Omental fat pad (tissue), 4 donors: ENCODE data around the gene PLA2G6. TPM values are rescaled to one million over a fixed set of nuclear protein-coding genes. Genes with fewer than 3 reads are reported as not detected.
"Not testable (repeated sequence)": the region's sequence is repeated elsewhere in the genome, so short reads cannot be mapped to it uniquely, and the experiment has no call there.

Source experiments
- ATAC-seq: fragments of 150-250 bp; one replicate; pipeline ENCODE4 v1.9.1; 2016; ENCODE audit warnings: mild to moderate bottlenecking, moderate library complexity; ENCODE audit not compliant: low FRiP score
- DNase-seq: peaks from one replicate; pipeline ENCODE4 v3.0.0-alpha.2; 2019; ENCODE audit warnings: low spot score
- total RNA-seq, 4 donors: library from RNA; depleted of rRNA; stranded (reverse); fragments of >200 nt; gene quantifications; one replicate each; pipeline ENCODE4 v1.1.0, GENCODE V29; 2016
- TF ChIP-seq, protein P1 (sequence below), 3 donors: fragments of 450-650 bp; IDR thresholded peaks; one replicate each; pipeline ENCODE4 v1.5.1; 2016 to 2017; ENCODE audit warnings: antibody characterized with exemption in 3 of 3, mild to moderate bottlenecking in 3 of 3, moderate library complexity in 2 of 3

Gene PLA2G6
- total RNA-seq, 4 donors from 2014 or later = 30.8 to 58.5 (median 45.1) TPM

DNA sequence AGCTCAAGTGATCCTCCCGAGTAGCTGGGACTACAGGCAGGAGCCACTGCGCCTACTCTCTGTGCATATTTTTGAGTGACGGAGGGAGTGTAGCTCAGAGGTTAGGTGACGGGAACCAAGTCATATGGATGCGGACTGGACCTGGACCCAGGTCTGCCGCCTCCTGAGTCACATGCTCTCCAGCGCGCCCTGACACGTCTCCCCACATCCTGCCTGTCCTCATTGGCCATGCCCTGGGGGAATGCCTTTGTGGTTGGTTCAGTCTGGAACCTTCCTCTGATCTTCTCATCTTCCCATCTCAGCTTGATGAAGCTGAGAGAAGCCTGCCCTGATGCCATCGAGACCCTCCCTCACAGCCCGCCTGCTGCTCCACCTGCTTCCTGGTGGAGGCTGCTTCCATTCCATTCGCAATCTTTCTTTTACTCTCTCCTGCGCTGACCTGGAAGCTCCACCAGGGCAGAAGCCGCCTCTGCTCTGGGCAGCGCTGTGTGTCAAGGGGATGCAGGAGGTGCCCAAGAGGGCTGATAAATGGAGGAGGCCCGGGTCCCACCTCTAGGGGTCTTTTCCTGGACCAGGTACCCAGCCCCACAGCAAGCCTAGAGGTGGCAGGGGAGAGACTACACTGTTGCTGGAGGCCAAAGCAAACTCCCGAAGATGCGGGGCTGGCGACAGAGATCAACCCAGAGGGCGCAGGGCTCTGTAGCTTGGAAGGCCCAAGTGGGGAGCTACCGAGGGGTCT lies 57.2 kb downstream of the PLA2G6 start:
- ATAC-seq = no peak
- TF ChIP-seq, protein P1, sequence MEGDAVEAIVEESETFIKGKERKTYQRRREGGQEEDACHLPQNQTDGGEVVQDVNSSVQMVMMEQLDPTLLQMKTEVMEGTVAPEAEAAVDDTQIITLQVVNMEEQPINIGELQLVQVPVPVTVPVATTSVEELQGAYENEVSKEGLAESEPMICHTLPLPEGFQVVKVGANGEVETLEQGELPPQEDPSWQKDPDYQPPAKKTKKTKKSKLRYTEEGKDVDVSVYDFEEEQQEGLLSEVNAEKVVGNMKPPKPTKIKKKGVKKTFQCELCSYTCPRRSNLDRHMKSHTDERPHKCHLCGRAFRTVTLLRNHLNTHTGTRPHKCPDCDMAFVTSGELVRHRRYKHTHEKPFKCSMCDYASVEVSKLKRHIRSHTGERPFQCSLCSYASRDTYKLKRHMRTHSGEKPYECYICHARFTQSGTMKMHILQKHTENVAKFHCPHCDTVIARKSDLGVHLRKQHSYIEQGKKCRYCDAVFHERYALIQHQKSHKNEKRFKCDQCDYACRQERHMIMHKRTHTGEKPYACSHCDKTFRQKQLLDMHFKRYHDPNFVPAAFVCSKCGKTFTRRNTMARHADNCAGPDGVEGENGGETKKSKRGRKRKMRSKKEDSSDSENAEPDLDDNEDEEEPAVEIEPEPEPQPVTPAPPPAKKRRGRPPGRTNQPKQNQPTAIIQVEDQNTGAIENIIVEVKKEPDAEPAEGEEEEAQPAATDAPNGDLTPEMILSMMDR (IDR thresholded peaks at IDR 0.05) = no peak
- DNase-seq = no peak

GRCh38 chr22:38122616-38123015 lies 59.0 kb downstream of the PLA2G6 start:
- DNase-seq (no peak), ATAC-seq (no peak)
- TF ChIP-seq, protein P1 (IDR thresholded peaks at IDR 0.05) = no peak

DNA sequence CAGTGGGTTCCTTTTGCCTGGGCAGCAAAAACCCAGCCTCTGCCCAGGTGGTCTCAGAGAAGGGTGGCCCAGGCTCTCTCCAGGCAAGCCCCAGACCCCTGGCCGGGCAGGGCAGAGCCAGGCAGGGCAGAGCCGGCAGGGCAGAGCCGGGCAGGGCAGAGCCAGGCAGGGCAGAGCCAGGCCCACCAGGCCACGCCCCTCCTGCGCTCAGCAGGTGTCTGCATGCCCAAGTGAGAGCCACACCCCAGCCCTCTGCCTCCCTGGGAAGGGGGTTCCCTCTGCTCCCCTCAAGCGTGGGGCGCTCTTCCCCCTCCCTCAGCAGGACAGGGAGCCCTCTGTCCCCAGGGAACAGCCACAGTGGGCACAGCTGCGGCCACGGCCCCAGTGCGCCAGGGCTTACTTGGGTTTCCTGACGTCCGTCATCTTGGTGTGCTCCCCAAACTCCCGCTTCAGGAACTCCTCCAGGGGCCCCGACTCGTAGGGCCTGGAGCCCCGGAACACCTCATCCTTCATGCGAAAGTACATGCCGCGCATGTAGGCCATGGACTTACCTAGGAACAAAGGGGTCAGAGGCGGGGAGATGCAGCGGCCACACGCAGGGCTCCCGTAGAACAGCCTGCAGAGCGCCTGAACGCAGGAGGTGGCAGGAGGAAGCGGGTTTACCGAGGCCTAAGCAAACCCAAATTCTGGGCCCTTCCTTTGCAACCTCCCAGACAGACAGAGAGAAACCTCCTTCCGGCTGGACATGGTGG lies 61.1 kb downstream of the PLA2G6 start:
- DNase-seq (no peak), ATAC-seq (no peak)
- TF ChIP-seq, protein P1 (IDR thresholded peaks at IDR 0.05) = no peak

DNA sequence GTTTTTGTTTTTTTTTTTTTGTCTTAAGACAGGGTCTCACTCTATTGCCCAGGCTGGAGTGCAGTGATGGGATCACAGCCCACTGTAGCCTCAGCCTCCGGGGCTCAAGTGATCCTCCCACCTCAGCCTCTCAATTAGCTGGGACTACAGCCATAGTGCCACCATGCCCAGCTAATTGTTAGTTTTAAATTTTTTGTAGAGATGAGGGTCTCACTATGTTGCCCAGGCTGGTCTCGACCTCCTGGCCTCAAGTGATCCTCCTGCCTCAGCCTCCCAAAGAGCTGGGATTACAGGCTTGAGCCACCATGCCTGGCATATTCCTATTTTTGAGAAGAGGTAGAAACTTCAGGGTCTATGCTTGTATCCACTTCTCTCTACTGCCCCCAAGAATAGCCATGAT lies 62.9 kb downstream of the PLA2G6 start:
- DNase-seq, ATAC-seq: not testable (repeated sequence)

GRCh38 chr22:38118182-38118581 lies 63.4 kb downstream of the PLA2G6 start:
- DNase-seq = no peak
- TF ChIP-seq, protein P1 (IDR thresholded peaks at IDR 0.05) = no peak
- ATAC-seq = no peak

DNA sequence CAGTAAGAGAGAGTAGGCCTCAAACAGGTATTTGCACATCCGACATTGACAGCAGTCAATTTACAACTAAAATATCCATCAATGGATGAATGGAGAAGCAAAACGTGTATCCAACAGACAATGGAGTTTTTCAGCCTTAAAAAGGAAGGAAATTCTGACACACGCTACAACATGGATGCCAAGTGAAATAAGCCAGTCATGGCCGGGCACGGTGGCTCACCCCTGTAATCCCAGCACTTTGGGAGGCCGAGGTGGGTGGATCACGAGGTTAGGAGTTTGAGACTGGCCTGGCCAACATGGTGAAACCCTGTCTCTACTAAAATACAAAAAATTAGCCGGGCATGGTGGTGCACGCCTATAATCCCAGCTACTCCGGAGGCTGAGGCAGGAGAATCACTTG lies 64.1 kb downstream of the PLA2G6 start:
- not testable (repeated sequence) for ATAC-seq, DNase-seq

GRCh38 chr22:38115423-38116205 lies 66.0 kb downstream of the PLA2G6 start:
- DNase-seq = no peak
- ATAC-seq = no peak
- TF ChIP-seq, protein P1 (IDR thresholded peaks at IDR 0.05) = no peak
